ENCODE data around the gene ARHGAP5.

The ARHGAP5 gene, protein sequence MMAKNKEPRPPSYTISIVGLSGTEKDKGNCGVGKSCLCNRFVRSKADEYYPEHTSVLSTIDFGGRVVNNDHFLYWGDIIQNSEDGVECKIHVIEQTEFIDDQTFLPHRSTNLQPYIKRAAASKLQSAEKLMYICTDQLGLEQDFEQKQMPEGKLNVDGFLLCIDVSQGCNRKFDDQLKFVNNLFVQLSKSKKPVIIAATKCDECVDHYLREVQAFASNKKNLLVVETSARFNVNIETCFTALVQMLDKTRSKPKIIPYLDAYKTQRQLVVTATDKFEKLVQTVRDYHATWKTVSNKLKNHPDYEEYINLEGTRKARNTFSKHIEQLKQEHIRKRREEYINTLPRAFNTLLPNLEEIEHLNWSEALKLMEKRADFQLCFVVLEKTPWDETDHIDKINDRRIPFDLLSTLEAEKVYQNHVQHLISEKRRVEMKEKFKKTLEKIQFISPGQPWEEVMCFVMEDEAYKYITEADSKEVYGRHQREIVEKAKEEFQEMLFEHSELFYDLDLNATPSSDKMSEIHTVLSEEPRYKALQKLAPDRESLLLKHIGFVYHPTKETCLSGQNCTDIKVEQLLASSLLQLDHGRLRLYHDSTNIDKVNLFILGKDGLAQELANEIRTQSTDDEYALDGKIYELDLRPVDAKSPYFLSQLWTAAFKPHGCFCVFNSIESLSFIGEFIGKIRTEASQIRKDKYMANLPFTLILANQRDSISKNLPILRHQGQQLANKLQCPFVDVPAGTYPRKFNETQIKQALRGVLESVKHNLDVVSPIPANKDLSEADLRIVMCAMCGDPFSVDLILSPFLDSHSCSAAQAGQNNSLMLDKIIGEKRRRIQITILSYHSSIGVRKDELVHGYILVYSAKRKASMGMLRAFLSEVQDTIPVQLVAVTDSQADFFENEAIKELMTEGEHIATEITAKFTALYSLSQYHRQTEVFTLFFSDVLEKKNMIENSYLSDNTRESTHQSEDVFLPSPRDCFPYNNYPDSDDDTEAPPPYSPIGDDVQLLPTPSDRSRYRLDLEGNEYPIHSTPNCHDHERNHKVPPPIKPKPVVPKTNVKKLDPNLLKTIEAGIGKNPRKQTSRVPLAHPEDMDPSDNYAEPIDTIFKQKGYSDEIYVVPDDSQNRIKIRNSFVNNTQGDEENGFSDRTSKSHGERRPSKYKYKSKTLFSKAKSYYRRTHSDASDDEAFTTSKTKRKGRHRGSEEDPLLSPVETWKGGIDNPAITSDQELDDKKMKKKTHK (N-terminal part only)

DNA sequence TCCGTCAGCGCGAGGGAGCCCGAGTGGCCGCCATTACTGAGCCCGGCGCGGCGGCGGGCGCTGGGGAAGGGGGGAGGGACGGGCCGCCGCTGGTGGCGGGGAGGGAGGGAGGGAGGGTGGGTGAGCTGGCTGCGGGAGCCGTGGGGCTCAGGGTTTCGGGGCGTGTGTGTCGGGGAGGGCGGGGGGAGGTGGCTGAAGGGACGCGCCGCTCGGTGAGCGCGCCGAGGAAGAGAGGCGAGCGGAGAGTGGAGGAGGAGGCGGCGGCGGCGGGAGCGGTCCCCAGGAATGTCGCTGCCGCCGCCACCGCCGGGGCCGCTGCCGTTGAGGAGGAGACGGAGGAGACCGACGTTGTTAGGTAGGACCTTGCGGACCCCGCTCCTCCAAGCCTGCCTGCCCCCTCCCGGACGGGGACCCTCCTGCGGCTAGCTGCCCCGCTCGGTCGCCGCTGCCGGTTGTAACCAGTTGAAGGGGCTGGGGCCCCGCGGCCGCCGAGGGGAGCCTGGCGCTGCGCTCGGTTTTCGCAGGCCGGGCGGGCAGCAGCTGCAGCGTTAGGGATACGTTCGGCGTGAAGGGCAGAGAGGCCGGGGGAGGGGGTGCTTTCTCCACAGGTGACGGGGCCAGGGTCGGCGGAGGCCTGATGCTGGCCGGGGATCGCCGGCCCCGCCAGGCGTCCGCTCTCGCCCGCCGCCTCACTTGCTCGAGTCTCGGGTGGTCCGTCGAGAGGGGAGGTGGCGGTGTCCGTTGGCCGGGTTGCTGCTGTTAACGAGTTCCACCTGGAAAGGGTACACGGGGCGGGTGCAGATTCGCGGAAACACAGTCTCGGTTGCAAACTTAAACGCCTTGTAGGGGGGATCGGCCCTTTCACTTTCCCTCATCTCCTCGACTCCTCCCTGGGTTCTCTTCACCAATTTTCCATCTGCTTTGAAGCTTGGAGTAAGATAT, at the start of gene ARHGAP5:
TSS of gene ARHGAP5 (plus strand) at position 224 of the 942 bp plus-strand sequence. CDS start 13,366 bp downstream, outside the sequence.
- in situ Hi-C loops (cut with MboI; ENCODE audit: low sequenced_read_pairs) = no loop called here

DNA sequence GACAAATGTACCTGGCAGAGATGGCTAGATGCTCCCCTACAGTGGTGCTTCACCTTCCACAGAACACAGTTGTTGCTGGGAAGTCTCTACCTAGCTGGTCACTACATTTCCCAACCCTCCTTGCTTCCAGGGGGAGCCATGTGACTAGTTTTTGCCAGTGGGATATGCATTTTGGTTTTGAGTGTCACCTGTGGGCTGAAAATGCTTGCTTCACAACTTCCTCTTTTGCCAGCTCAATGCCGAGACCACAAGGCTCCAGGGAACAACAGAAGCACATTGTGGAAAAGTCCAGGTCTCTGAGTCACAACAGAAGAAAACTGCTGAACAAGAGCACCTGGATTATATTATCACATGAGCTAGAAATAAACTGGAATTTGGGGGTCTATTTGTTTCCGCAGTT, 48.5 kb upstream of the ARHGAP5 start:
- in situ Hi-C loops (cut with MboI; ENCODE audit: low sequenced_read_pairs) = no loop called here

DNA sequence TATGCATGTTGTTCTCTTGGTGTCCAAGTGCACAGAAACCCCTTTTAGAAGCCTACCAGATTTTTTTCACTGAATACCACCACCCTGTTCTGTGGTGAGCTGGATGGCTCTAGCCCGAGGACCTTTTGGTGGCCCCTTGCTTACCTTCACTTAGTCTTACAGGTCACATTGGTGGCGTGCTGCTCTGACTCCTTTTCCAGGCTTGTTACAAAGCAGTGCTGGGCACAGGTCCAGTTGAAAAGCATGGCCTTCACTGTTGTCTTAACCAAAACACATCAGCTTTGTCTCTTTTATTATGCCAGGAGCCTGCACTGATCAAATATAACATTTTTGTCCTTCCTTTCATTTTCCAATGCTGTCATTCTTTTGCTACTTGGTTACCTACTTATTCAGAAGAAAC, 43.6 kb upstream of the ARHGAP5 start:
- in situ Hi-C loops (cut with MboI; ENCODE audit: low sequenced_read_pairs) = no loop called here

DNA sequence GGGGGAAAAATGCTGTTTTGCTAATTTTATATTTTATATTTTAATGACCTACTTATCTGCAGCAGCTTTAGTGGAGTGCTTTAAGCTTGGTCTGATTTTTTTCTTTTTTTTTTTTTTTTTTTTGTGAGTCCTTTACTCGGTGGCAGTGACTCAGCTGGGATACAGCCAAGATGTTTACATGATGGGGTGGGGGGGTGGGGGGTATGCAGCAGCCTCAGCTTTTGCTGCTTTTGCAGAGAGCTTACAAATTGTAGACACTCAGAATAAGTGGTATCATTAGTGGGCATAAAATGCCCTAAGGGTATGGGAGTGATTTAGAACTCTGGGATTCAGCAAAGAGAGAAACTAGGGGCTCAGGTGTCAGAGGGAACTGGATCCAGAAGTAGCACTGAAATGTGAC, 38.2 kb upstream of the ARHGAP5 start:
- in situ Hi-C loops (cut with MboI; ENCODE audit: low sequenced_read_pairs) = no loop called here

DNA sequence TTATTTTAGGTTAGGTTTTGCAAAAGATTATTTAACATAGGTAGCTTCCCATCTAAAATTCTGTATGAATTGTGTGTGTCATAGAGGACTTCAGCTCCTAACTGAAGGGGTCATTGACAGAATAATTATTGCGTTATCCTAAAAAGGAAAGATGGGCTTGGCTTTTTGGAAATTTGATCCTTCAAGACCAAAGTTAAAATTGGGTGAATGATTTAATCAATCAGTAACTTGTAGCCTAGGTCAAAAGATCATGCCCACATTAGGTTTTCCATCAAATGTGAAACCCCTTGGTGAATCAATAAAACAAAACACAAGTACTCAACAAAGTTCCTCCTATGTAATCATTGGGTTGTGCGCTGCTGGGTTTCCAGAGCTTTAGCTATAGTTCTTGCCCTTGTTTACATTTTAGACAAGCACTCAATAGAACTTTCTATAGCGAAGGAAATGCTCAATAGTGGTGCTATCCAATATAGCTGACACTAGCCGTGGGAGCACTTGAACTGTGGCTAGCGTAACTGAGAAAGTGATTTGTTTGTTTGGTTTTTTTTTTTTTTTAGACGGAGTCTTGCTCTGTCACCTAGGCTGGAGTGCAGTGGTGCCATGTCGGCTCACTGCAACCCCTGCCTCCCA, 37.6 kb upstream of the ARHGAP5 start:
- in situ Hi-C loops (cut with MboI; ENCODE audit: low sequenced_read_pairs) = no loop called here

DNA sequence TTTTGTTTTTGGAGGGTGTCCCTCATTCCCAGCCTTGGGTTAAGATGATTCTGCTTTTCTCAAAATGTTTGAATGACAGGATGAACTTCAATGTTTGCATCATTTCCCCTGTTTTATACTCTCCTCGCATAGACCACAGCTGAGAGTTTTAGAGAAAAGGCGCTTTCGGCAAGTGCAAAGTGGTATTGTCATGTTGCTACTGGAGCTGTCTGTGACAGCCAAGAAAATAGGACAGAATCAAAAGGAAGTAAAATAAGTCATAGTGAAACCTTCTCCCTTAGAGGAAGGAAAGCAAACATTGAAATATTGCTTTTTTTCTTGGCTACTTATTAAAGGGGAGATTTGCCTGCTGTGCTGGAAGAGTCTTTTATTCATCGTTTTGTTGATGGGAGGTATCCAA, 33.5 kb upstream of the ARHGAP5 start:
- in situ Hi-C loops (cut with MboI; ENCODE audit: low sequenced_read_pairs) = no loop called here

DNA sequence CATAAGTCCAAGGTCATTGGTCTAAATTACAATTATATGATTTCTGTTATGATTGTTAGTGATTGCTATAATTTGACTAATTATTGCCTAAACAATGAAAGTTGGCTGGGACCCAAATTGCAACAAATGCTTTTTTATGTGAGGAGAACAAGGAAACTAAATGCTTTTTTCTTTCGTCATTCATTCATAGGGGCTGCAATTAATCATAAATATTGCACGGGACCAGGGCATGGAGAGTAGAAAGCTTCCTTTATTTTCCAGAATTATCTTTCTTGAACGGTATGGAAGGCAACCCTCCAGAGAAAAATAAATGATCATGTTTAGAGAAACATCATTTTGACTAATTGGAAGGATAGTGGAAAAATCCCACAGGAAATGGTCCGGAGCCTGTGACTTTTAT, 32.6 kb upstream of the ARHGAP5 start:
- in situ Hi-C loops (cut with MboI; ENCODE audit: low sequenced_read_pairs) = no loop called here

DNA sequence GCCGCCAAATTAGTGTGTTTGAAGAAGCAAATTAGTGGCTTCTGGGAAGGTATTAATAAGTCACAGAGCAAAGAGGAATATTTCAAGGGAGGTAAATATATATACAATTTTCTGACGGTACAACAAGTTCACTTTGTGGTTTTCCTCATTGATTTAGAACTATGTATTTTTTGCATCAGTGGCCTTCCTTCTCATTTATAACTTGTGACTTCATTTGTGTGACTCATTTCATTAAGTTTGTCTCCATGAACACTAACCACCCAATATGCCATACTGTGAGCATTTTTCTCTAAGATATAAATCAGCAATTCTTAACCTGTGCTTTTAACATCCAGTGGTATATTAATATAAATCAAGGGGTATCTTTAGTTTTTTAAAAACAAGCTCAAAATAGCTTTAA, 29.3 kb upstream of the ARHGAP5 start:
- in situ Hi-C loops (cut with MboI; ENCODE audit: low sequenced_read_pairs) = no loop called here

DNA sequence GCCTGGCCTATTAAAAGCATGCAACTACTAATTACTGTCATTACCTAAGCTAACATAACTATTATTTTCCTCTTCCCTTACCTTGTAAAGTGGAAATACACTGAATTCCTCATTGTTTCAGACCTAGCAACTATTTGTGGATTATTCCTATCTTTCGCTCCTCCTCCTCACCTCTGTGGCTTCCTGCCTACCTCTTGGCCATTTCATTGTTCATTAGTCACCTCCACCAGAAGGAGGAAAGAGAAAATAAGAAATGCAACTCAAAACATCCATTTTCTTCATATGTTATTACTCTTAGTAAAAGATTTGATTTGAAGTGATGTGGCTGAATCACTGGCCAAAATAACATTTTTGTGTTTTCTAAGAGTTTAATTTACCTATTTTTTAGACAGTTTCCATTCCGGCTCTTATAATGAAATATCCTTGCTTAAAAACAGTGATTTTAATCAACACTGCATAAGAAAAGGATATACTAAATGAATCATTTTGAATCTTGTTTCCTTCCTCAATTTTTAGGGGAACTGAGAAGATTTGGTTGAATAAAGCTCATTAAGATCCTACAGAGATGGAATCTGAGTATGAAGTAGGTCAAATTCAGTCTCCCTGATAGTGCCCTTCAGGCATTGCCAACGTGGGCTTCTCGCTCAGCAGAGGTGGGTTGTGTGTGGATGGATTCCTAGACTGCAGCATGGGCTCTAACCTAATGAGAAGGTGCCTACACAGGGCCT, 27.6 kb upstream of the ARHGAP5 start:
- in situ Hi-C loops (cut with MboI; ENCODE audit: low sequenced_read_pairs) = loop anchor here (25.0 kb wide), 1 partner anchor 213 kb away; no protein-coding TSS in a partner anchor

DNA sequence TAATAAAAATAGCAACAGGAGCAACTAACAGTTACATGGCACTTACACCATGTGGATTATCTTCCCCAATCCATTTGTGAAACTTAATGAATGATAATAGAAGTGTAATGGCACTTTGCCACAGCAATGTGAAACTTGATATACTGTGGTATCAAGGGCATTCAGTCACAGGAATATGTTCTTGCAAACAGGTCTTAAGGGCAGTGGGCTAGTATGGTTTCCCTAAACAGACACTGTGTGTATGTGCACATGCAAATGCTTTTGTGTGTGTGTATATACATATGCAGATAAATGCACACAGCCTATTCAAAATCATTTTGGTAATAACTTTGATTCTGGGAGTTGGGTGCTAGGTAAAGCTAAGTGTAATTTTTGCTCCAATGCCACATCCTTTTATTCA, 26.2 kb upstream of the ARHGAP5 start:
- in situ Hi-C loops (cut with MboI; ENCODE audit: low sequenced_read_pairs) = loop anchor here (25.0 kb wide), 1 partner anchor 211 kb away; no protein-coding TSS in a partner anchor

DNA sequence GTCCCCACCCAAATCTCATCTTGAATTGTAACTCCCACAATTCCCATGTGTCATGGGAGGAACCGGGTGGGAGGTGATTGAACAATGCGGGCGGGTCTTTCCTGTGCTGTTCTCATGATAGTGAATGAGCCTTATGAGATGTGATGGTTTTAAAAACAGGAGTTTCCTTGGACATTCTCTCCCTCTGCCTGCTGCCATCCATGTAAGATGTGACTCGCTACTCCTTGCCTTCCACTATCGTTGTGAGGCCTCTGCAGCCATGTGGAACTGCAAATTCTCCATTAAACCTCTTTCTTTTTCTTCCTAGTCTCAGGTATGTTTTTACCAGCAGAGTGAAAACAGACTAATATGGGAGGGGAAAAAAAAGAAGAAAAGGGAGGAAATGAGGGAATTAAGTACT, 22.6 kb upstream of the ARHGAP5 start:
- in situ Hi-C loops (cut with MboI; ENCODE audit: low sequenced_read_pairs) = loop anchor here (25.0 kb wide), 1 partner anchor 208 kb away; no protein-coding TSS in a partner anchor

DNA sequence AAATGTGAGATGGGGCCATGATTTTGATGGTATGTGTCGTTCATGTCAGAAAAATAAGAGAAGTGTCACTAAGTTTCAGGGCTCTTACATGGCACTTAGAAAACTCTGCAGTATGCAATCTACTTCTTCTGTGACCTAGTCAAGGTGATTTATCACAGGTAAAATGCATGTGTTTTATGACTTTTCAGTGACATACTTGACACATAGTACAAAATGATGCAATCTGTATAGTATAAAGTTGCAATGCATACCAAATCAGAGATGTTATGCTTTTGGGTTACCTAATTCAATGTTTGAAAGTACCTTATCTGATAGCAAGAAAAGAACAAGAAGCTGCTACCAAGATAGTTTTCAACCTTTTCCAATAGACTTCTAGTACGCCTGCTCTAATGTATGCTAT, 21.9 kb upstream of the ARHGAP5 start:
- in situ Hi-C loops (cut with MboI; ENCODE audit: low sequenced_read_pairs) = loop anchor here (25.0 kb wide), 1 partner anchor 207 kb away; no protein-coding TSS in a partner anchor

DNA sequence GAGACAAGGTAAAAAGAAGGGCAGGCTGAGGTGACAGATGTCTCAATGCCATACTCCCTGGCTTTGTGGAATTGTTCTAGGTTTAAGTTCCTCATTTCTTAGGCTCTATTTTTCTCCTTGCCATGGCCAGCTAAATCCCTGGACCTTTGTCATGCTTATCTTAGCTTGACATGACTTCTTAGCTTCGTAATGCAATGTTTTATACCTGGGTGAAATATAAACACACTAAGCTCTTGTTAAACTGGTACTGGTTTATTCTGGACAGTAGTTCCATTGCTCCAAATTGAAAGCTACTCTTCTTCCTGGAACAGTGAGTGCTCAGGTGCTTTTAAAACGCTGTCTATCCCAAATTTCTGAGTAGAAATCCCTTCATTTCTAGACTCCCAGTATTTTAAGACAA, 17.4 kb upstream of the ARHGAP5 start:
- in situ Hi-C loops (cut with MboI; ENCODE audit: low sequenced_read_pairs) = loop anchor here (25.0 kb wide), 1 partner anchor 203 kb away; no protein-coding TSS in a partner anchor

DNA sequence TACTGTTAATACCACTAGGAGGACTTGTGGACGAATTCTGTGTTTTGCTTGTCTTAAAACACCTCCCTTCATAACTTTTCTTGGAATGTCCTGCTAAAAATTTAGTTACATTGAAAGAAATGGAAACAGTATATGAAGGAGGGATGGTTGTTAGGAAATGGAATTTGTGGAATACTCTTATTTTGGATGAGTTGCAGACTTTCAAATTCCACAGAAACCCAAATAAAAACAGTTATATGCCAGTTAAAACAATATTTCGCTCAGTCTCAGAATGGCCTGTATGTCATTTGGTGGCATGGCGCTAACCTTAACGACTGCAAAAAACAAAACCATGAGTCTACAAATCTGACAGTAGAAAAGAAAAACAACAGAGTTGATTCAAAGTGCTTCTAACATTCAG, 12.2 kb upstream of the ARHGAP5 start:
- in situ Hi-C loops (cut with MboI; ENCODE audit: low sequenced_read_pairs) = loop anchor here (25.0 kb wide), 1 partner anchor 197 kb away; no protein-coding TSS in a partner anchor

DNA sequence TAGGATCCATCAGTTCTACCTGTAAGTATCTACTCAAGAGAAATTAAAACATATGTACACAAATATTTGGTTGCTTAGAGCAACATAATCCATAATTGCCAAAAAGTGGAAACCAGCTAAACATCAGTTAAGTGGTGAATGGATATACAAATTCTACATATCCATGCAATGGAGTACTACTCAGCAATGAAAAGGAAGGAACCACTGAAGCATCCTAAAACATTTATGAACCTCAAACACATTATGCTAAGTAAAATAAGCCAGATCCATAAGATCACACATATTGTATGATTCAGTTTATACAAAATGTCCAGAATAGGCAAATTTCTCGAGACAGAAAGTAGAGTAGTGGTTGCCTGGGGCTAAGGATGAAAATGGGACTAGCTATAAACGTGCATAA, 8.4 kb upstream of the ARHGAP5 start:
- in situ Hi-C loops (cut with MboI; ENCODE audit: low sequenced_read_pairs) = loop anchor here (25.0 kb wide), 1 partner anchor 194 kb away; no protein-coding TSS in a partner anchor

DNA sequence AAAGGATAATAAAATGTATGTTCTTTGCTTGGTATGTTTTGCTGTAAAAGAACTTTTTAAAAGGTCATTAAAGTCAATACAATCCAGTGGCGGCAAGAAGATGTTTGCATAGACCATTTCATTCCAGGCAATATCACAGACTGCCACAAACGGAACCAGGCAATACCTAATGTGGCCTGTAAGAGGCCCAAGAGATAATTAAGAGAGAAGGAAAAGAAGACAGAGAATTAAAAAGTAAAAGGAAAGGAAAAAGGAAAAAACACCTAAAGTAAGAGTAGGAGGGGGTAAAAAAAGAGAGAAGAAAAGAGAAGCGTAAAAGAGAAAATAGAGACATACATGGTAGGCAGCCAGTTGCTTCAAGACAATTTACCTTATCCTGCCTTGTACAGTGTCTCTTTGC, 6.8 kb upstream of the ARHGAP5 start:
- in situ Hi-C loops (cut with MboI; ENCODE audit: low sequenced_read_pairs) = loop anchor here (25.0 kb wide), 1 partner anchor 192 kb away; no protein-coding TSS in a partner anchor

DNA sequence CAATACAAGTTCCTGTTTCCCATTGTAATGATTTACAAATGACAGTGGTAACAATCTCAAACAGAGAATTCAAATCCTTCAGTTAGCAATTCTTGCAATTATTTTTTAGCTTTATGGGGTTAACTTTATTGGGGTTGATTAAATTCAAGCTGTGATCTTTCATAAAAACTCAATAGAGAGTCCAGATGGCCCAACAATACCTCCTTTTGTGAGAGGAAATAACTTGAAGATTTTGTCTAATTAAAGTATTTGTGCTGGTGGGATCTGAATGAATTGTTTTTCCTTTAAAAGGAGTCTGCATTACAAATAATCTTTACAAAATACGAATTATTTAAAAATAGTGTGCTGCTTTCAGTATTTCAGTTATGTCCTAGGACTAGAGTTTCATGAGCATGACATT, 4.4 kb upstream of the ARHGAP5 start:
- in situ Hi-C loops (cut with MboI; ENCODE audit: low sequenced_read_pairs) = loop anchor here (25.0 kb wide), 1 partner anchor 190 kb away; no protein-coding TSS in a partner anchor

DNA sequence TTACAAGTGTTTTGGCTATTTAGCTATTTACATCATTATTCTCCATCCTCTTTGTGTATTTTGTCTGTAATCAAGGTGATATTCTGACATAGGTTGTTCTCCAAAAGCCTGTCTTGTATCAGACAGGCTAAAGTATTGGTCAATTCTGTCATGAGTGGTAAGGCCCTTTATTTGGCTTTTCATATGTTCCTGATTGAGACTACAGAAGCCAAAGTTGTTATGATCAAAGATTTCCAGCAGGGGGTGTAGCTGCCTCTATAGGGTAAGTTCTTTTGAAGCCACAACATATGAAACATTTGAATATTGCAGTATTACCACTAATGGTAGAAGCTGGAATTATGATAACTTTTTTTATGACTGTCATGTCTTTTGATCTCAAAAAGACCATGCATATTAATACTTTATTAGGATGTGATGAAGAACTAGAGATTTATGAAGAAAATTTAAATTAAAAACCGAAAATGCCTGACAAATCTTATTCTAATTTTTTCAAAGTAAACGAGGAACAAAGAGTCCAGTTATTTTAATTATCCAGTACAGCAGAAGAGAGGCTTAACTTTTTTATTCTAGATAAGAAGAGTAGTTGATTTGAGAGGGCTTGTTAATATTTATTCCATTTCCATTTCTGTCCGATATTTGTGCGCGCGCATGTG, 3.4 kb upstream of the ARHGAP5 start:
- in situ Hi-C loops (cut with MboI; ENCODE audit: low sequenced_read_pairs) = loop anchor here (25.0 kb wide), 1 partner anchor 189 kb away; no protein-coding TSS in a partner anchor
